Muscle layer of colon (tissue), 2 donors: ENCODE measurements around the gene MPP4.
"Not testable (repeated sequence)": the region's sequence is repeated elsewhere in the genome, so short reads cannot be mapped to it uniquely, and the experiment has no call there.

ENCODE experiments used
- H3K27ac ChIP-seq: one replicate; pipeline ENCODE4 v1.7.0; 2013; ENCODE audit warnings: low read depth, mild to moderate bottlenecking, low read length, moderate library complexity
- H3K27me3 ChIP-seq, 2 donors: one replicate each; pipeline ENCODE4 v1.7.0; 2013; ENCODE audit warnings: low read length in 2 of 2, mild to moderate bottlenecking in 2 of 2; ENCODE audit not compliant: insufficient read depth in 2 of 2, control insufficient read depth in 1 of 2
- H3K36me3 ChIP-seq: one replicate; pipeline ENCODE4 v1.7.0; 2013; ENCODE audit warnings: mild to moderate bottlenecking, low read length; ENCODE audit not compliant: insufficient read depth
- H3K4me1 ChIP-seq: one replicate; pipeline ENCODE4 v1.7.0; 2013; ENCODE audit warnings: mild to moderate bottlenecking, low read length; ENCODE audit not compliant: insufficient read depth
- H3K4me3 ChIP-seq, 2 donors: one replicate each; pipeline ENCODE4 v1.7.0; 2013; ENCODE audit warnings: low read length in 2 of 2, low read depth in 1 of 2, mild to moderate bottlenecking in 1 of 2, moderate library complexity in 1 of 2
- H3K9ac ChIP-seq: one replicate; pipeline ENCODE4 v1.7.0; 2013; ENCODE audit warnings: low read length
- H3K9me3 ChIP-seq: one replicate; pipeline ENCODE4 v1.7.0; 2013; ENCODE audit warnings: mild to moderate bottlenecking, low read length
- donor health status: abdominal sarcoma.
- donor health status: Adenocarcinoma of cecum.

Gene MPP4

GRCh38 chr2:201673546-201673945 lies 24.9 kb downstream of the MPP4 start:
- H3K9me3 ChIP-seq: no peaks in the 10 kb centered on the region
- no peak overlapping the region for H3K9ac ChIP-seq
- no peak overlapping the region for H3K4me3 ChIP-seq
- H3K27me3 ChIP-seq: no peaks in the 10 kb centered on the region
- no peak overlapping the region for H3K27ac ChIP-seq
- H3K4me1 ChIP-seq: no peaks in the 10 kb centered on the region
- no peaks in the 10 kb centered on the region for H3K36me3 ChIP-seq

- H3K4me1 ChIP-seq, H3K27me3 ChIP-seq, H3K36me3 ChIP-seq, H3K9ac ChIP-seq, H3K9me3 ChIP-seq, H3K4me3 ChIP-seq, H3K27ac ChIP-seq: not testable (repeated sequence)
These were observed 27.2 kb downstream of the MPP4 start for GRCh38 chr2:201671205-201671604.

- Histone ChIP-seq H3K9me3 (no peaks in the 10 kb centered on the region), H3K36me3 (no peaks in the 10 kb centered on the region), H3K9ac (no peak overlapping the region), H3K27ac (no peak overlapping the region), H3K4me1 (no peaks in the 10 kb centered on the region), H3K27me3 (no peaks in the 10 kb centered on the region), H3K4me3 (no peak overlapping the region)
These were observed 28.6 kb downstream of the MPP4 start for GRCh38 chr2:201669865-201670264.

- Histone ChIP-seq H3K27me3 (no peaks in the 10 kb centered on the region), H3K4me1 (no peaks in the 10 kb centered on the region), H3K36me3 (no peaks in the 10 kb centered on the region), H3K27ac (no peak overlapping the region), H3K9ac (no peak overlapping the region), H3K9me3 (no peaks in the 10 kb centered on the region), H3K4me3 (no peak overlapping the region)
These were observed 30.0 kb downstream of the MPP4 start for GRCh38 chr2:201668402-201668910.

- Histone ChIP-seq H3K36me3 (no peaks in the 10 kb centered on the region), H3K27ac (no peak overlapping the region), H3K27me3 (no peaks in the 10 kb centered on the region), H3K4me1 (no peaks in the 10 kb centered on the region), H3K9ac (no peak overlapping the region), H3K9me3 (no peaks in the 10 kb centered on the region), H3K4me3 (no peak overlapping the region)
These were observed 34.1 kb downstream of the MPP4 start for GRCh38 chr2:201664334-201664733.

GRCh38 chr2:201661366-201661765 lies 37.1 kb downstream of the MPP4 start:
- Histone ChIP-seq H3K9me3 (no peaks in the 10 kb centered on the region), H3K27ac (no peak overlapping the region), H3K36me3 (no peaks in the 10 kb centered on the region), H3K4me1 (no peaks in the 10 kb centered on the region), H3K4me3 (no peak overlapping the region), H3K27me3 (no peaks in the 10 kb centered on the region), H3K9ac (no peak overlapping the region)

- Histone ChIP-seq H3K9ac (no peak overlapping the region), H3K9me3 (no peaks in the 10 kb centered on the region), H3K4me1 (no peaks in the 10 kb centered on the region), H3K27ac (no peak overlapping the region), H3K27me3 (no peaks in the 10 kb centered on the region), H3K36me3 (no peaks in the 10 kb centered on the region), H3K4me3 (no peak overlapping the region)
These were observed 38.0 kb downstream of the MPP4 start for GRCh38 chr2:201660293-201660895.

- no peak overlapping the region for H3K27ac ChIP-seq
- H3K9me3 ChIP-seq: no peaks in the 10 kb centered on the region
- no peaks in the 10 kb centered on the region for H3K36me3 ChIP-seq
- H3K4me1 ChIP-seq: no peaks in the 10 kb centered on the region
- H3K4me3 ChIP-seq: no peak overlapping the region
- H3K9ac ChIP-seq: no peak overlapping the region
- no peaks in the 10 kb centered on the region for H3K27me3 ChIP-seq
These were observed 41.7 kb downstream of the MPP4 start for GRCh38 chr2:201656740-201657139.

- Histone ChIP-seq H3K27me3 (no peaks in the 10 kb centered on the region), H3K9ac (no peak overlapping the region), H3K4me3 (no peak overlapping the region), H3K9me3 (no peaks in the 10 kb centered on the region), H3K4me1 (no peaks in the 10 kb centered on the region), H3K27ac (no peak overlapping the region), H3K36me3 (no peaks in the 10 kb centered on the region)
These were observed 42.3 kb downstream of the MPP4 start for GRCh38 chr2:201656102-201656501.

- Histone ChIP-seq H3K27me3 (no peaks in the 10 kb centered on the region), H3K4me1 (no peaks in the 10 kb centered on the region), H3K9ac (no peak overlapping the region), H3K4me3 (no peak overlapping the region), H3K9me3 (no peaks in the 10 kb centered on the region), H3K27ac (no peak overlapping the region), H3K36me3 (no peaks in the 10 kb centered on the region)
These were observed 43.6 kb downstream of the MPP4 start for GRCh38 chr2:201654616-201655384.

- no peaks in the 10 kb centered on the region for H3K9me3 ChIP-seq
- no peaks in the 10 kb centered on the region for H3K36me3 ChIP-seq
- H3K27me3 ChIP-seq: no peaks in the 10 kb centered on the region
- H3K27ac ChIP-seq: no peak overlapping the region
- H3K4me1 ChIP-seq: no peaks in the 10 kb centered on the region
- H3K9ac ChIP-seq: no peak overlapping the region
- H3K4me3 ChIP-seq: no peak overlapping the region
These were observed 45.2 kb downstream of the MPP4 start for GRCh38 chr2:201653221-201653620.

GRCh38 chr2:201649442-201649841 lies 49.0 kb downstream of the MPP4 start:
- Histone ChIP-seq H3K36me3 (no peaks in the 10 kb centered on the region), H3K27me3 (no peaks in the 10 kb centered on the region), H3K9me3 (no peaks in the 10 kb centered on the region), H3K27ac (no peak overlapping the region), H3K9ac (no peak overlapping the region), H3K4me3 (no peak overlapping the region), H3K4me1 (peaks cover 2% of the 10 kb centered on the region)
